HepG2 (cell line): ENCODE results near the gene GYS2. TPM values are rescaled to one million over a fixed set of nuclear protein-coding genes. Genes with fewer than 3 reads are reported as not detected.
A peak's percentile ranks its signal among the peaks of the same experiment; 100 is the strongest.

ENCODE experiments used
- ATAC-seq: fragments of 200-7000 bp; cut with Tn5 transposase; 3 replicates; pipeline ENCODE4 v1.9.1; 2020; ENCODE audit warnings: mild to moderate bottlenecking, moderate library complexity
- BruUV-seq: library from RNA; stranded (reverse); fragments of 400-500 nt; replicated peaks from 2 replicates; lab custom pipeline; 2021; lab: Mats Ljungman, UMichigan
- CTCF ChIA-PET: fragments of 300-600 bp; formaldehyde crosslinking; extraction: SDS; loops from one replicate; lab custom pipeline; 2021; ENCODE audit warnings: low total read pairs, inconsistent platforms, low intra/inter-chr PET ratio; lab: Yijun Ruan, JAX
- POLR2A ChIA-PET: fragments of 350-600 bp; sonication (Branson Sonifier 250); formaldehyde crosslinking; loops from one replicate; lab custom pipeline; 2020; ENCODE audit warnings: antibody characterized with exemption, inconsistent platforms; lab: Yijun Ruan, JAX
- DNase-seq: peaks from one replicate; pipeline ENCODE4 v3.0.0-alpha.2; 2015; ENCODE audit warnings: low spot score
- FAIRE-seq: peaks from 3 replicates; lab custom pipeline; 2011; peaks lifted over from hg19 to GRCh38; lab: Jason Lieb, UNC
- H2AFZ ChIP-seq: one replicate; pipeline ENCODE4 v1.6.1; 2011; ENCODE audit warnings: low read length, inconsistent platforms
- H3K27ac ChIP-seq: fragments of 300-600 bp; 3 replicates; pipeline ENCODE4 v1.8.0; 2011; ENCODE audit warnings: mixed run types, mild to moderate bottlenecking, mixed read lengths, low read length, inconsistent platforms; ENCODE audit not compliant: insufficient read depth; ENCODE audit errors: extremely low read length
- H3K27me3 ChIP-seq, 2 experiments: fragments of 200-600 bp in 1 of 2; 2 replicates in 1 of 2; 3 replicates in 1 of 2; pipeline versions ENCODE4 v1.6.0 to v1.8.0; 2011; ENCODE audit warnings: low read length in 2 of 2, mild to moderate bottlenecking in 2 of 2, moderate library complexity in 2 of 2, inconsistent platforms in 1 of 2; ENCODE audit not compliant: insufficient read depth in 2 of 2, control insufficient read depth in 1 of 2
- H3K36me3 ChIP-seq, 2 experiments: fragments of 200-600 bp in 1 of 2; replicated peaks in 1 of 2; 2 replicates in 1 of 2; 3 replicates in 1 of 2; pipeline versions ENCODE4 v1.5.1 to v1.8.0; 2011; ENCODE audit warnings: low read length in 2 of 2, inconsistent platforms in 1 of 2; ENCODE audit not compliant: insufficient read depth in 2 of 2, control insufficient read depth in 1 of 2
- H3K4me1 ChIP-seq: 2 replicates; pipeline ENCODE4 v1.5.1; 2012; ENCODE audit warnings: low read length, inconsistent platforms; ENCODE audit not compliant: insufficient read depth
- H3K4me2 ChIP-seq: 2 replicates; pipeline ENCODE4 v1.6.0; 2011; ENCODE audit warnings: low read depth, low read length, inconsistent platforms
- H3K4me3 ChIP-seq, 3 experiments: fragments of 200-600 bp in 1 of 3; sonication (generic), shearing (Covaris generic) in 1 of 3; replicated peaks in 1 of 3; 2 replicates each; pipeline ENCODE4 v1.5.1; 2011 to 2016; ENCODE audit warnings: low read length in 3 of 3, inconsistent platforms in 2 of 3, low read depth in 2 of 3, mild to moderate bottlenecking in 2 of 3, control low read depth in 1 of 3, mixed read lengths in 1 of 3; ENCODE audit not compliant: insufficient read depth in 1 of 3
- H3K79me2 ChIP-seq: one replicate; pipeline ENCODE4 v1.6.1; 2011; ENCODE audit warnings: low read length, inconsistent platforms; ENCODE audit not compliant: insufficient read depth
- H3K9ac ChIP-seq: 2 replicates; pipeline ENCODE4 v1.6.0; 2011; ENCODE audit warnings: mild to moderate bottlenecking, low read depth, low read length, inconsistent platforms; ENCODE audit not compliant: insufficient read depth
- H3K9me3 ChIP-seq: 2 replicates; pipeline ENCODE4 v1.5.1; 2012; ENCODE audit warnings: mild to moderate bottlenecking, low read length
- H4K20me1 ChIP-seq: 2 replicates; pipeline ENCODE4 v1.6.0; 2011; ENCODE audit warnings: inconsistent platforms, mild to moderate bottlenecking, low read length, moderate library complexity; ENCODE audit not compliant: insufficient read depth
- ATF2 ChIP-seq: sonication (generic); formaldehyde crosslinking; IDR thresholded peaks from 2 replicates; pipeline ENCODE4 v1.4.0; 2020; ENCODE audit warnings: missing genetic modification reagents
- BCLAF1 ChIP-seq: fragments of 450-650 bp; IDR thresholded peaks from 2 replicates; pipeline ENCODE4 v1.6.1; 2017; ENCODE audit warnings: mild to moderate bottlenecking
- GTF3A ChIP-seq: sonication (generic); formaldehyde crosslinking; conservative IDR thresholded peaks from 2 replicates; pipeline ENCODE4 v1.4.0; 2020; ENCODE audit warnings: mild to moderate bottlenecking, missing genetic modification reagents
- GZF1 ChIP-seq: sonication (generic); formaldehyde crosslinking; IDR thresholded peaks from 2 replicates; pipeline ENCODE4 v1.5.1; 2020; ENCODE audit warnings: mild to moderate bottlenecking, missing genetic modification reagents
- KAT7 ChIP-seq: IDR thresholded peaks from 2 replicates; pipeline ENCODE4 v1.6.1; 2018; ENCODE audit warnings: borderline replicate concordance, missing compliant biosample characterization
- KAT8 ChIP-seq: IDR thresholded peaks from 2 replicates; pipeline ENCODE4 v1.6.1; 2016; ENCODE audit warnings: missing genetic modification reagents, missing compliant biosample characterization
- KDM4B ChIP-seq: sonication (generic); formaldehyde crosslinking; IDR thresholded peaks from 2 replicates; pipeline ENCODE4 v1.4.0; 2020; ENCODE audit warnings: missing genetic modification reagents
- MXD4 ChIP-seq: IDR thresholded peaks from 2 replicates; pipeline ENCODE4 v1.6.1; 2016; ENCODE audit warnings: mild to moderate bottlenecking, missing biosample characterization, missing genetic modification reagents
- MYC ChIP-seq: sonication (generic); formaldehyde crosslinking; IDR thresholded peaks from 2 replicates; pipeline ENCODE4 v1.9.0; 2021; ENCODE audit warnings: missing genetic modification reagents, borderline replicate concordance
- MYNN ChIP-seq: sonication (generic); formaldehyde crosslinking; IDR thresholded peaks from 2 replicates; pipeline ENCODE4 v1.4.0; 2020; ENCODE audit warnings: mild to moderate bottlenecking, low read depth, missing genetic modification reagents
- NFYB ChIP-seq: sonication (generic); formaldehyde crosslinking; IDR thresholded peaks from 2 replicates; pipeline ENCODE4 v1.4.0; 2020; ENCODE audit warnings: missing genetic modification reagents
- PPARG ChIP-seq: conservative IDR thresholded peaks from 2 replicates; pipeline ENCODE4 v1.6.1; 2016; ENCODE audit warnings: missing biosample characterization, missing genetic modification reagents
- REXO4 ChIP-seq: sonication (generic); formaldehyde crosslinking; IDR thresholded peaks from 2 replicates; pipeline ENCODE4 v1.8.0; 2022; ENCODE audit warnings: missing genetic modification reagents, mild to moderate bottlenecking, borderline replicate concordance
- TOPORS ChIP-seq: sonication (generic); formaldehyde crosslinking; IDR thresholded peaks from 2 replicates; pipeline ENCODE4 v1.8.0; 2023; ENCODE audit warnings: mild to moderate bottlenecking, missing genetic modification reagents
- ZNF143 ChIP-seq: sonication (generic); formaldehyde crosslinking; IDR thresholded peaks from 2 replicates; pipeline ENCODE4 v1.4.0; 2020; ENCODE audit warnings: missing genetic modification reagents
- ZNF333 ChIP-seq: sonication (generic); formaldehyde crosslinking; IDR thresholded peaks from 2 replicates; pipeline ENCODE4 v1.4.0; 2020; ENCODE audit warnings: mild to moderate bottlenecking, missing genetic modification reagents, borderline replicate concordance
- WGBS: methylation state at CpG from one replicate; pipeline ENCODE4 v1.1.6; 2017; ENCODE audit warnings: low lambda C conversion rate; 5-methylcytosine and 5-hydroxymethylcytosine counted together
- in situ Hi-C: cut with HindIII; loops from 2 replicates; pipeline ENCODE4 v1.10.0; 2017; ENCODE audit warnings: low pct_unique_long_range_greater_than_20kb; ENCODE audit not compliant: extremely low pct_ligation_motif_present
- intact Hi-C: fragments of 100-400 bp; cut with micrococcal nuclease; formaldehyde crosslinking; loops from one replicate; pipeline ENCODE4 v1.10.0; 2022; ENCODE audit not compliant: unreplicated experiment
- polyA plus RNA-seq, 8 experiments: library from polyadenylated mRNA; depleted of rRNA in 3 of 8; stranded (reverse) in 7 of 8; unstranded in 1 of 8; fragments of >200 nt; fragmentation: Illumina TruSeq in 4 of 8; extraction: Trizol in 4 of 8; gene quantifications; 2 replicates each; pipeline versions ENCODE4 v1.2.1 to v1.2.3, GENCODE V29; 2011 to 2016; ENCODE audit warnings: low read depth in 4 of 8, missing spikeins in 1 of 8, mixed read lengths in 1 of 8; ENCODE audit not compliant: insufficient read depth in 1 of 8
- total RNA-seq, 5 experiments: library from RNA; depleted of rRNA; stranded (reverse); fragments of >200 nt; fragmentation: Illumina TruSeq; extraction: Trizol; gene quantifications; 2 replicates each; pipeline ENCODE4 v1.2.3, GENCODE V29; 2016; ENCODE audit warnings: low read depth in 1 of 5

The GYS2 gene
- total and polyA plus RNA-seq, 2 of the 13 experiments (the other 11 are each of a cell fraction or from before 2014, with no cell fraction given): not detected

GRCh38 chr12:21500786-21501257 lies 103.8 kb downstream of the GYS2 start:
- CTCF ChIA-PET: no interaction called here
- intact Hi-C loops: loop anchor here (1.0 to 10.0 kb wide), 4 partner anchors 62 to 179 kb away; partner anchors contain the start of genes LDHB and PYROXD1

GRCh38 chr12:21499765-21500164 lies 104.9 kb downstream of the GYS2 start:
- peaks cover 3 to 18% of the 10 kb centered on the region in 2 experiments; a peak in 2 of 5 replicates for H3K36me3 ChIP-seq
- BruUV-seq: no TSS peak
- H4K20me1 ChIP-seq: no peaks in the 10 kb centered on the region
- H3K79me2 ChIP-seq: peaks cover 33% of the 10 kb centered on the region
- no peak overlapping the region for H3K27ac ChIP-seq
- 32% methylated on average over 2 of the region's 2 CpGs for WGBS
- H2AFZ ChIP-seq: no peak overlapping the region
- peaks cover 33% of the 10 kb centered on the region for H3K4me1 ChIP-seq
- no peaks in the 10 kb centered on the region; a peak in 1 of 5 replicates for H3K27me3 ChIP-seq
- H3K4me3 ChIP-seq: no peak overlapping the region; a peak in 2 of 6 replicates
- FAIRE-seq (no peak), ATAC-seq (no peak), DNase-seq (no peak)
- H3K4me2 ChIP-seq: peak overlapping the region; percentile 85
- no peaks in the 10 kb centered on the region for H3K9me3 ChIP-seq
- intact Hi-C loops (loop anchor here (2.0 to 10.0 kb wide), 3 partner anchors 63 to 155 kb away; partner anchors contain the start of genes LDHB and PYROXD1), in situ Hi-C loops (loop anchor here (25.0 kb wide), 1 partner anchor 538 kb away; the partner anchor contains the start of gene CMAS)
- ChIA-PET POLR2A (no interaction called here), CTCF (no interaction called here)
- no peak overlapping the region for H3K9ac ChIP-seq
- TF ChIP-seq KDM4B (CRISPR knock-in tag) (no peak), GTF3A (CRISPR knock-in tag) (no peak), MYNN (CRISPR knock-in tag) (no peak), BCLAF1 (no peak), ATF2 (CRISPR knock-in tag) (no peak), ZNF143 (no peak), GZF1 (no peak), NFYB (no peak), ZNF333 (no peak), MXD4 (CRISPR knock-in tag) (no peak), TOPORS (CRISPR knock-in tag) (no peak), REXO4 (CRISPR knock-in tag) (no peak), MYC (CRISPR knock-in tag) (no peak)

More at GRCh38 chr12:21500786-21501257, 103.8 kb downstream of the GYS2 start:
- POLR2A ChIA-PET: interaction anchor here (0.6 to 1.9 kb wide), 3 partner anchors 61 to 1044 kb away, joined by 3 to 7 read pairs (median 4); partner anchors contain the start of genes C2CD5 and PYROXD1
- BruUV-seq: TSS peak; percentile 72
- ATAC-seq (peak; percentile 14), FAIRE-seq (no peak), DNase-seq (no peak)
- Histone ChIP-seq H3K36me3 (peaks cover 3 to 18% of the 10 kb centered on the region in 2 experiments; a peak in 2 of 5 replicates), H2AFZ (peak overlapping the region; percentile 91), H3K27ac (peak overlapping the region; percentile 90), H3K9ac (peak overlapping the region; percentile 88), H3K9me3 (no peaks in the 10 kb centered on the region), H4K20me1 (peaks cover 3% of the 10 kb centered on the region; the same call in 1 of the 2 replicates), H3K27me3 (no peaks in the 10 kb centered on the region; a peak in 1 of 5 replicates), H3K4me1 (peaks cover 33% of the 10 kb centered on the region), H3K79me2 (peaks cover 44% of the 10 kb centered on the region), H3K4me2 (peak overlapping the region; percentile 85), H3K4me3 (peak overlapping the region; percentile 58 to 95 (median 78))
- WGBS: 2% methylated on average over 8 of the region's 8 CpGs
- in situ Hi-C loops: loop anchor here (25.0 kb wide), 1 partner anchor 536 kb away; the partner anchor contains the start of gene CMAS
- TF ChIP-seq KAT8 (CRISPR knock-in tag): no peak
- 0 out of 2 replicates have a peak, but pooled peaks have one; percentile 4 for TF ChIP-seq KAT7 (CRISPR knock-in tag)
- TF ChIP-seq PPARG (CRISPR knock-in tag): no peak
